ENCODE measurements around the gene SS18.

SS18 gene

GRCh38 chr18:25983730-25984129 lies 106.7 kb downstream of the SS18 start:
- FAIRE-seq (no peak), DNase-seq (ENCODE audit: insufficient read length, low spot score) (no peak)
- TF ChIP-seq, protein P1, sequence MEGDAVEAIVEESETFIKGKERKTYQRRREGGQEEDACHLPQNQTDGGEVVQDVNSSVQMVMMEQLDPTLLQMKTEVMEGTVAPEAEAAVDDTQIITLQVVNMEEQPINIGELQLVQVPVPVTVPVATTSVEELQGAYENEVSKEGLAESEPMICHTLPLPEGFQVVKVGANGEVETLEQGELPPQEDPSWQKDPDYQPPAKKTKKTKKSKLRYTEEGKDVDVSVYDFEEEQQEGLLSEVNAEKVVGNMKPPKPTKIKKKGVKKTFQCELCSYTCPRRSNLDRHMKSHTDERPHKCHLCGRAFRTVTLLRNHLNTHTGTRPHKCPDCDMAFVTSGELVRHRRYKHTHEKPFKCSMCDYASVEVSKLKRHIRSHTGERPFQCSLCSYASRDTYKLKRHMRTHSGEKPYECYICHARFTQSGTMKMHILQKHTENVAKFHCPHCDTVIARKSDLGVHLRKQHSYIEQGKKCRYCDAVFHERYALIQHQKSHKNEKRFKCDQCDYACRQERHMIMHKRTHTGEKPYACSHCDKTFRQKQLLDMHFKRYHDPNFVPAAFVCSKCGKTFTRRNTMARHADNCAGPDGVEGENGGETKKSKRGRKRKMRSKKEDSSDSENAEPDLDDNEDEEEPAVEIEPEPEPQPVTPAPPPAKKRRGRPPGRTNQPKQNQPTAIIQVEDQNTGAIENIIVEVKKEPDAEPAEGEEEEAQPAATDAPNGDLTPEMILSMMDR (IDR thresholded peaks at IDR 0.05; ENCODE audit: insufficient read depth, missing control alignments): no peak

- FAIRE-seq (no peak), DNase-seq (ENCODE audit: insufficient read length, low spot score) (no peak)
- TF ChIP-seq, protein P1 (IDR thresholded peaks at IDR 0.05; ENCODE audit: insufficient read depth, missing control alignments): no peak
These were observed 107.5 kb downstream of the SS18 start for GRCh38 chr18:25982961-25983360.

DNA sequence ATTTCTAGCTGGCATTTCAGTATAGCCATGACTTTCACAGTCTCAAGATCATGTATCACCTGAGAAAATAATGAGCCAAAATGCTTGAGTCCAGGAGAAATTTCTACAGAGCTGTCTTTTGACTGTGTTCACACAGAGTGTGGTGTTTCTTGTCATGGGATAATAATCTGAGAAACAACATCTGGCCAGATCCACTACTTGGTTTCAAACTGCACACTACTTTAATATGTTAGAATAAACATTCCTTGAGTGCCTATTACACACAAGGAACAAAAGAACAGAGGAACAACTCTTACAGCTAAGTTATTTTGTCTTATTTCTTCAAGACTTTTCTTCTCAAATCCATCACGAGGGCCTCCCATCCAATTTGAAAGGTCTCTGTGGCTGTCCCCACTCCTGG lies 108.3 kb downstream of the SS18 start:
- DNase-seq (ENCODE audit: insufficient read length, low spot score) (no peak), FAIRE-seq (no peak)
- TF ChIP-seq, protein P1 (IDR thresholded peaks at IDR 0.05; ENCODE audit: insufficient read depth, missing control alignments): no peak

DNA sequence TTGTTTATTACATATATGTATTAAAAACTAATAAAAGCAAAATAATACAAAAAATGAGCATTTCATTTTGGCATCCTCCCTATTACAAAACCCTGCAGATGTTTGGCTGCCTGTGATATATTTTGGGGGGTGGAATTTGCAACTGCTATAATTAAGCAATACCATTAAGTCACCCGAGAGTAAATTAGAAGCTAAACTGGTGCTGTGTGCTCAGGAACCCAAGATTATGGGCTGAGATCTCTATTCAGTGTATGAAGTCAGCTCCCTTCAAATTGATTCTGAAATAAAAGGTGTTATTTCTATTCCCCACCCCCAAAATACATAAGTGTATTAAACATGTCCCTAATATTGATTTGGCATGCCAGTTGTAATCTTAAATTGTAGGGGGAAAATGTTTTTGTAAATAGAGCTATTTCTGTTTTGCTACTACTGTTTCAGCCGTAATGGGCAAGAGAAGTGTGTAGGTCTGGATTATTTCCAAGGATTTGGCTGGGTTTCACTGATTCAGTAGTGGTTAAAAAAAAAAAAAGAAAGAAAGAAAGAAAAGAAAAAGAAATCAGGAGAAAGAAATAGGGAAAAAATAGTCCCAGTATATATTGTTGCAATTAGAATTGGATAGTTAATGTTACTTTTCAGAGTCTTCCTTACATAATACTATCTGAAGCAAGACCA lies 110.9 kb downstream of the SS18 start:
- no peak for FAIRE-seq
- TF ChIP-seq, protein P1 (IDR thresholded peaks at IDR 0.05; ENCODE audit: insufficient read depth, missing control alignments): no peak
- no peak for DNase-seq (ENCODE audit: insufficient read length, low spot score)

DNA sequence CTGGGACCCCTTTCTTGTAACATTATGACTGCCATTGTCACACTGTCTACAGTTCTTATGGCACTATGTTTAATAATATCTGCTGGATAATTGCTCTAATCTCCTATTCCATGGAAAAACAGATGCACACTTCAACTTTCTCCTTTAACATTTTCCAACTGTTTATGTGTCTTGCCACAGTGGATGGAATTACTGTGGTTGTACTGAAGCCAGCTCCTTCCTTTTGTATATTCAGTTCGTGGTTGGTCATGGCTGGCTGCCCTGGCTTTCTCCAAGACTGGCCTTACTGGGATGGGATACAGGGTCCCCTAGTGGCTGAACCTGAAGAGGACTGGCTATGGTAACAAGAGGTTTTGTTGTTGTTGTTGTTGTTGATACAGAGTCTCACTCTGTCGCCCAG lies 113.9 kb downstream of the SS18 start:
- DNase-seq (ENCODE audit: insufficient read length, low spot score) (no peak), FAIRE-seq (no peak)
- TF ChIP-seq, protein P1 (IDR thresholded peaks at IDR 0.05; ENCODE audit: insufficient read depth, missing control alignments): no peak

- TF ChIP-seq, protein P1 (IDR thresholded peaks at IDR 0.05; ENCODE audit: insufficient read depth, missing control alignments): no peak
- FAIRE-seq: no peak
- no peak for DNase-seq (ENCODE audit: insufficient read length, low spot score)
These were observed 115.8 kb downstream of the SS18 start for GRCh38 chr18:25974630-25975077.

Measured in D721Med (cell line).